HepG2 (cell line): ENCODE data around the gene MRPL3. TPM values are rescaled to one million over a fixed set of nuclear protein-coding genes. Genes with fewer than 3 reads are reported as not detected.
A peak's percentile ranks its signal among the peaks of the same experiment; 100 is the strongest.

ENCODE experiments used
- ATAC-seq: fragments of 200-7000 bp; cut with Tn5 transposase; 3 replicates; pipeline ENCODE4 v1.9.1; 2020; ENCODE audit warnings: mild to moderate bottlenecking, moderate library complexity
- BruUV-seq: library from RNA; stranded (reverse); fragments of 400-500 nt; replicated peaks from 2 replicates; lab custom pipeline; 2021; lab: Mats Ljungman, UMichigan
- CTCF ChIA-PET: fragments of 300-600 bp; formaldehyde crosslinking; extraction: SDS; loops from one replicate; lab custom pipeline; 2021; ENCODE audit warnings: low total read pairs, inconsistent platforms, low intra/inter-chr PET ratio; lab: Yijun Ruan, JAX
- POLR2A ChIA-PET: fragments of 350-600 bp; sonication (Branson Sonifier 250); formaldehyde crosslinking; loops from one replicate; lab custom pipeline; 2020; ENCODE audit warnings: antibody characterized with exemption, inconsistent platforms; lab: Yijun Ruan, JAX
- DNase-seq: peaks from one replicate; pipeline ENCODE4 v3.0.0-alpha.2; 2015; ENCODE audit warnings: low spot score
- FAIRE-seq: peaks from 3 replicates; lab custom pipeline; 2011; peaks lifted over from hg19 to GRCh38; lab: Jason Lieb, UNC
- H2AFZ ChIP-seq: one replicate; pipeline ENCODE4 v1.6.1; 2011; ENCODE audit warnings: low read length, inconsistent platforms
- H3K27ac ChIP-seq: fragments of 300-600 bp; 3 replicates; pipeline ENCODE4 v1.8.0; 2011; ENCODE audit warnings: mixed run types, mild to moderate bottlenecking, mixed read lengths, low read length, inconsistent platforms; ENCODE audit not compliant: insufficient read depth; ENCODE audit errors: extremely low read length
- H3K27me3 ChIP-seq, 2 experiments: fragments of 200-600 bp in 1 of 2; 2 replicates in 1 of 2; 3 replicates in 1 of 2; pipeline versions ENCODE4 v1.6.0 to v1.8.0; 2011; ENCODE audit warnings: low read length in 2 of 2, mild to moderate bottlenecking in 2 of 2, moderate library complexity in 2 of 2, inconsistent platforms in 1 of 2; ENCODE audit not compliant: insufficient read depth in 2 of 2, control insufficient read depth in 1 of 2
- H3K36me3 ChIP-seq, 2 experiments: fragments of 200-600 bp in 1 of 2; replicated peaks in 1 of 2; 2 replicates in 1 of 2; 3 replicates in 1 of 2; pipeline versions ENCODE4 v1.5.1 to v1.8.0; 2011; ENCODE audit warnings: low read length in 2 of 2, inconsistent platforms in 1 of 2; ENCODE audit not compliant: insufficient read depth in 2 of 2, control insufficient read depth in 1 of 2
- H3K4me1 ChIP-seq: 2 replicates; pipeline ENCODE4 v1.5.1; 2012; ENCODE audit warnings: low read length, inconsistent platforms; ENCODE audit not compliant: insufficient read depth
- H3K4me2 ChIP-seq: 2 replicates; pipeline ENCODE4 v1.6.0; 2011; ENCODE audit warnings: low read depth, low read length, inconsistent platforms
- H3K4me3 ChIP-seq, 3 experiments: fragments of 200-600 bp in 1 of 3; sonication (generic), shearing (Covaris generic) in 1 of 3; replicated peaks in 1 of 3; 2 replicates each; pipeline ENCODE4 v1.5.1; 2011 to 2016; ENCODE audit warnings: low read length in 3 of 3, inconsistent platforms in 2 of 3, low read depth in 2 of 3, mild to moderate bottlenecking in 2 of 3, control low read depth in 1 of 3, mixed read lengths in 1 of 3; ENCODE audit not compliant: insufficient read depth in 1 of 3
- H3K79me2 ChIP-seq: one replicate; pipeline ENCODE4 v1.6.1; 2011; ENCODE audit warnings: low read length, inconsistent platforms; ENCODE audit not compliant: insufficient read depth
- H3K9ac ChIP-seq: 2 replicates; pipeline ENCODE4 v1.6.0; 2011; ENCODE audit warnings: mild to moderate bottlenecking, low read depth, low read length, inconsistent platforms; ENCODE audit not compliant: insufficient read depth
- H3K9me3 ChIP-seq: 2 replicates; pipeline ENCODE4 v1.5.1; 2012; ENCODE audit warnings: mild to moderate bottlenecking, low read length
- H4K20me1 ChIP-seq: 2 replicates; pipeline ENCODE4 v1.6.0; 2011; ENCODE audit warnings: inconsistent platforms, mild to moderate bottlenecking, low read length, moderate library complexity; ENCODE audit not compliant: insufficient read depth
- AHR ChIP-seq: IDR thresholded peaks from 2 replicates; pipeline ENCODE4 v1.6.1; 2018; ENCODE audit warnings: missing genetic modification reagents, missing compliant biosample characterization
- ATF5 ChIP-seq: sonication (generic); formaldehyde crosslinking; IDR thresholded peaks from 2 replicates; pipeline ENCODE4 v1.4.0; 2020; ENCODE audit warnings: mild to moderate bottlenecking, low read depth, missing genetic modification reagents
- HNRNPK ChIP-seq: fragments of 200-400 bp; formaldehyde crosslinking; IDR thresholded peaks from 2 replicates; pipeline ENCODE4 v1.6.1; 2018; ENCODE audit warnings: low read length, low read depth, moderate library complexity, mild to moderate bottlenecking; ENCODE audit not compliant: poor library complexity, severe bottlenecking
- HNRNPL ChIP-seq: fragments of 200-400 bp; formaldehyde crosslinking; IDR thresholded peaks from 2 replicates; pipeline ENCODE4 v1.6.1; 2017; ENCODE audit warnings: mild to moderate bottlenecking, low read depth, low read length
- MATR3 ChIP-seq: sonication (generic); formaldehyde crosslinking; IDR thresholded peaks from 2 replicates; pipeline ENCODE4 v1.4.0; 2020; ENCODE audit warnings: missing genetic modification reagents
- MLXIP ChIP-seq: sonication (generic); formaldehyde crosslinking; IDR thresholded peaks from 2 replicates; pipeline ENCODE4 v1.9.0; 2021; ENCODE audit warnings: missing genetic modification reagents, borderline replicate concordance
- MTA3 ChIP-seq: sonication (generic); formaldehyde crosslinking; IDR thresholded peaks from 2 replicates; pipeline ENCODE4 v1.4.0; 2020; ENCODE audit warnings: missing genetic modification reagents
- PBX3 ChIP-seq: sonication (generic); formaldehyde crosslinking; IDR thresholded peaks from 2 replicates; pipeline ENCODE4 v1.8.1; 2023; ENCODE audit warnings: missing genetic modification reagents, inconsistent platforms, borderline replicate concordance
- TOPORS ChIP-seq: sonication (generic); formaldehyde crosslinking; IDR thresholded peaks from 2 replicates; pipeline ENCODE4 v1.8.0; 2023; ENCODE audit warnings: mild to moderate bottlenecking, missing genetic modification reagents
- ZNF275 ChIP-seq: sonication (generic); formaldehyde crosslinking; IDR thresholded peaks from 2 replicates; pipeline ENCODE4 v1.8.0; 2022; ENCODE audit warnings: missing genetic modification reagents, mild to moderate bottlenecking, inconsistent platforms, borderline replicate concordance
- ZNF776 ChIP-seq: sonication (generic); formaldehyde crosslinking; IDR thresholded peaks from 2 replicates; pipeline ENCODE4 v1.4.0; 2020; ENCODE audit warnings: mild to moderate bottlenecking, missing genetic modification reagents
- WGBS: methylation state at CpG from one replicate; pipeline ENCODE4 v1.1.6; 2017; ENCODE audit warnings: low lambda C conversion rate; 5-methylcytosine and 5-hydroxymethylcytosine counted together
- in situ Hi-C: cut with HindIII; loops from 2 replicates; pipeline ENCODE4 v1.10.0; 2017; ENCODE audit warnings: low pct_unique_long_range_greater_than_20kb; ENCODE audit not compliant: extremely low pct_ligation_motif_present
- intact Hi-C: fragments of 100-400 bp; cut with micrococcal nuclease; formaldehyde crosslinking; loops from one replicate; pipeline ENCODE4 v1.10.0; 2022; ENCODE audit not compliant: unreplicated experiment
- polyA plus RNA-seq, 8 experiments: library from polyadenylated mRNA; depleted of rRNA in 3 of 8; stranded (reverse) in 7 of 8; unstranded in 1 of 8; fragments of >200 nt; fragmentation: Illumina TruSeq in 4 of 8; extraction: Trizol in 4 of 8; gene quantifications; 2 replicates each; pipeline versions ENCODE4 v1.2.1 to v1.2.3, GENCODE V29; 2011 to 2016; ENCODE audit warnings: low read depth in 4 of 8, missing spikeins in 1 of 8, mixed read lengths in 1 of 8; ENCODE audit not compliant: insufficient read depth in 1 of 8
- total RNA-seq, 5 experiments: library from RNA; depleted of rRNA; stranded (reverse); fragments of >200 nt; fragmentation: Illumina TruSeq; extraction: Trizol; gene quantifications; 2 replicates each; pipeline ENCODE4 v1.2.3, GENCODE V29; 2016; ENCODE audit warnings: low read depth in 1 of 5

MRPL3 gene
- total and polyA plus RNA-seq, 2 of the 13 experiments (the other 11 are each of a cell fraction or from before 2014, with no cell fraction given): 114 to 172 TPM

GRCh38 chr3:131530388-131530787 is 27.6 kb upstream of the MRPL3 start (continued):
- TF ChIP-seq MLXIP (CRISPR knock-in tag) (no peak), HNRNPL (no peak), ZNF776 (CRISPR knock-in tag) (no peak)

- no peak overlapping the region for H3K27ac ChIP-seq
- H4K20me1 ChIP-seq: no peaks in the 10 kb centered on the region
- H3K4me3 ChIP-seq: peak overlapping the region in 2 of 3 experiments; percentile 16 to 52; a peak in 2 of 6 replicates
- H3K9ac ChIP-seq: no peak overlapping the region
- no peaks in the 10 kb centered on the region for H3K36me3 ChIP-seq
- DNase-seq (peak; percentile 32), FAIRE-seq (no peak), ATAC-seq (peak; percentile 99)
- H3K4me1 ChIP-seq: no peaks in the 10 kb centered on the region
- H3K27me3 ChIP-seq: no peaks in the 10 kb centered on the region
- POLR2A ChIA-PET: no interaction called here
- no peak overlapping the region for H2AFZ ChIP-seq
- BruUV-seq: no TSS peak
- in situ Hi-C loops: no loop called here
- peak overlapping the region; percentile 42 for H3K4me2 ChIP-seq
- no peaks in the 10 kb centered on the region for H3K79me2 ChIP-seq
- no peaks in the 10 kb centered on the region for H3K9me3 ChIP-seq
- intact Hi-C loops: no loop called here
- WGBS: 70% methylated on average over 8 of the region's 37 CpGs
- CTCF ChIA-PET: no interaction called here
- TF ChIP-seq ATF5 (CRISPR knock-in tag): no peak
- TF ChIP-seq HNRNPK: no peak
- TF ChIP-seq PBX3 (CRISPR knock-in tag): no peak
- TF ChIP-seq MATR3: no peak
- TF ChIP-seq MTA3 (CRISPR knock-in tag): no peak
- no peak for TF ChIP-seq ZNF275
- TF ChIP-seq AHR: no peak
- TF ChIP-seq TOPORS (CRISPR knock-in tag): no peak
Measured at GRCh38 chr3:131526801-131527347, 24.1 kb upstream of the MRPL3 start.
